ENCODE data around the gene SEC61A1. TPM values are rescaled to one million over a fixed set of nuclear protein-coding genes. Genes with fewer than 3 reads are reported as not detected.
A peak's percentile ranks its signal among the peaks of the same experiment; 100 is the strongest.

SEC61A1 gene
- polyA plus RNA-seq, 3 donors: 62.8 to 136 (median 114) TPM

DNA sequence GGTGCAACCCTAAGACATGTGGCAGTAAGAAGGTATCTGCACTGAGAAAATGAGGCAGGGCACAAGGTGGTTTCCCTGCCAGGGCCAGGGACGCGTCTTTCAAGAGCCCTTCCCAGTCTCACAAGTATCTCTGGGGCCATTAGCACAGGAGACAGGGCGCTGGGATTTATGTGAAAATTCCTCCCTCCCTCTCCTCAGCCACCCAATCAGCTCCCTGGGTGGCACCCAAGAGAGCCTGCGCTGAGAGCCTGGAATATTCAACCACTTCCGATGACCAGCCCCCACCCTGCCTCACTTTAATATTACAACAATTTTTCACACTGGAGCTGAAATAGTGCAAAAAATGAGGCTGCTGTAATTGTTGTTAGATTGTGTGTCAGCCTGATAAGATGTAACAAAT, 26.1 kb downstream of the SEC61A1 start:
- Histone ChIP-seq H3K4me3 (replicated peaks in 1 of 3; ENCODE audit: low read depth in 2 of 3, low read length in 3 of 3) (no peak overlapping the region), H3K4me2 (replicated peaks; ENCODE audit: extremely low read depth, low read length, poor library complexity, severe bottlenecking) (no peak overlapping the region), H4K20me1 (ENCODE audit: insufficient read depth, low read length) (peaks cover 4% of the 10 kb centered on the region), H3K36me3 (replicated peaks in 1 of 2; ENCODE audit: control insufficient read depth in 1 of 2, insufficient read depth in 2 of 2, low read length in 2 of 2) (peaks cover 17 to 44% of the 10 kb centered on the region in 2 donors), H3K9ac (ENCODE audit: insufficient read depth, low read length, poor library complexity, severe bottlenecking) (no peak overlapping the region), H3K27me3 (ENCODE audit: control insufficient read depth in 2 of 2, insufficient read depth in 2 of 2, low read length in 2 of 2) (no peaks in the 10 kb centered on the region), H3K4me1 (ENCODE audit: control insufficient read depth in 1 of 2, insufficient read depth in 2 of 2, low read length in 2 of 2) (peaks cover 27 to 42% of the 10 kb centered on the region in 2 donors), H3K27ac (ENCODE audit: low read depth in 1 of 2, low read length in 2 of 2) (no peak overlapping the region), H3K9me3 (replicated peaks in 1 of 2; ENCODE audit: control insufficient read depth in 1 of 2, insufficient read depth in 1 of 2, low read length in 2 of 2) (no peaks in the 10 kb centered on the region), H3K79me2 (ENCODE audit: insufficient read depth, low read length) (peaks cover 3% of the 10 kb centered on the region), H2AFZ (ENCODE audit: insufficient read depth, low read depth, low read length, poor library complexity, severe bottlenecking) (no peak overlapping the region)
- Mint-ChIP-seq H3K9me3 (no peaks in the 10 kb centered on the region), H3K36me3 (peaks cover 44 to 45% of the 10 kb centered on the region in 2 donors), H3K27ac (peak overlapping the region in 2 of 7 donors; percentile 69 to 80), H3K4me1 (peaks cover 28% of the 10 kb centered on the region), H3K4me3 (no peak overlapping the region), H3K27me3 (ENCODE audit: low read depth in 3 of 3) (peaks cover 0 to 2% (median 0%) of the 10 kb centered on the region in 3 donors)
- WGBS (ENCODE audit: insufficient coverage): 100% methylated on average over 1 of the region's 5 CpGs
- no peak for DNase-seq
- TF ChIP-seq, protein P1, sequence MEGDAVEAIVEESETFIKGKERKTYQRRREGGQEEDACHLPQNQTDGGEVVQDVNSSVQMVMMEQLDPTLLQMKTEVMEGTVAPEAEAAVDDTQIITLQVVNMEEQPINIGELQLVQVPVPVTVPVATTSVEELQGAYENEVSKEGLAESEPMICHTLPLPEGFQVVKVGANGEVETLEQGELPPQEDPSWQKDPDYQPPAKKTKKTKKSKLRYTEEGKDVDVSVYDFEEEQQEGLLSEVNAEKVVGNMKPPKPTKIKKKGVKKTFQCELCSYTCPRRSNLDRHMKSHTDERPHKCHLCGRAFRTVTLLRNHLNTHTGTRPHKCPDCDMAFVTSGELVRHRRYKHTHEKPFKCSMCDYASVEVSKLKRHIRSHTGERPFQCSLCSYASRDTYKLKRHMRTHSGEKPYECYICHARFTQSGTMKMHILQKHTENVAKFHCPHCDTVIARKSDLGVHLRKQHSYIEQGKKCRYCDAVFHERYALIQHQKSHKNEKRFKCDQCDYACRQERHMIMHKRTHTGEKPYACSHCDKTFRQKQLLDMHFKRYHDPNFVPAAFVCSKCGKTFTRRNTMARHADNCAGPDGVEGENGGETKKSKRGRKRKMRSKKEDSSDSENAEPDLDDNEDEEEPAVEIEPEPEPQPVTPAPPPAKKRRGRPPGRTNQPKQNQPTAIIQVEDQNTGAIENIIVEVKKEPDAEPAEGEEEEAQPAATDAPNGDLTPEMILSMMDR (IDR thresholded peaks at IDR 0.05): no peak
- intact Hi-C loops (cut with micrococcal nuclease): loop anchor here (5.0 to 10.0 kb wide), 7 partner anchors 44 to 729 kb away; partner anchors contain the start of genes RUVBL1 (in 2 of the 2) and ABTB1 (in 1 of the 2)

GRCh38 chr3:128078875-128079274, 26.6 kb downstream of the SEC61A1 start:
- Histone ChIP-seq H3K4me2 (replicated peaks; ENCODE audit: extremely low read depth, low read length, poor library complexity, severe bottlenecking) (no peak overlapping the region), H3K27me3 (ENCODE audit: control insufficient read depth in 2 of 2, insufficient read depth in 2 of 2, low read length in 2 of 2) (no peaks in the 10 kb centered on the region), H3K4me3 (replicated peaks in 1 of 3; ENCODE audit: low read depth in 2 of 3, low read length in 3 of 3) (no peak overlapping the region), H3K9me3 (replicated peaks in 1 of 2; ENCODE audit: control insufficient read depth in 1 of 2, insufficient read depth in 1 of 2, low read length in 2 of 2) (no peaks in the 10 kb centered on the region), H2AFZ (ENCODE audit: insufficient read depth, low read depth, low read length, poor library complexity, severe bottlenecking) (no peak overlapping the region), H3K4me1 (ENCODE audit: control insufficient read depth in 1 of 2, insufficient read depth in 2 of 2, low read length in 2 of 2) (peaks cover 23 to 36% of the 10 kb centered on the region in 2 donors), H3K79me2 (ENCODE audit: insufficient read depth, low read length) (peaks cover 3% of the 10 kb centered on the region), H4K20me1 (ENCODE audit: insufficient read depth, low read length) (no peaks in the 10 kb centered on the region), H3K36me3 (replicated peaks in 1 of 2; ENCODE audit: control insufficient read depth in 1 of 2, insufficient read depth in 2 of 2, low read length in 2 of 2) (peaks cover 19 to 50% of the 10 kb centered on the region in 2 donors), H3K27ac (ENCODE audit: low read depth in 1 of 2, low read length in 2 of 2) (no peak overlapping the region), H3K9ac (ENCODE audit: insufficient read depth, low read length, poor library complexity, severe bottlenecking) (no peak overlapping the region)
- no peak overlapping the region for H3K4me3 Mint-ChIP-seq
- TF ChIP-seq, protein P1 (IDR thresholded peaks at IDR 0.05): no peak
- peaks cover 0 to 2% (median 0%) of the 10 kb centered on the region in 3 donors for H3K27me3 Mint-ChIP-seq (ENCODE audit: low read depth in 3 of 3)
- intact Hi-C loops (cut with micrococcal nuclease): loop anchor here (5.0 to 10.0 kb wide), 7 partner anchors 43 to 728 kb away; partner anchors contain the start of genes RUVBL1 (in 2 of the 2) and ABTB1 (in 1 of the 2)
- H3K36me3 Mint-ChIP-seq: peaks cover 46 to 50% of the 10 kb centered on the region in 2 donors
- H3K9me3 Mint-ChIP-seq: no peaks in the 10 kb centered on the region
- 97% methylated on average over 7 of the region's 8 CpGs for WGBS (ENCODE audit: insufficient coverage)
- H3K27ac Mint-ChIP-seq: peak overlapping the region in 1 of 7 donors; percentile 62
- peaks cover 23% of the 10 kb centered on the region for H3K4me1 Mint-ChIP-seq
- no peak for DNase-seq

Measured in CD14-positive monocyte (primary cell).